Stomach (tissue), 9 donors: ENCODE data around the gene CCNH. TPM values are rescaled to one million over a fixed set of nuclear protein-coding genes. Genes with fewer than 3 reads are reported as not detected.

Experiments used
- DNase-seq, 2 donors: peaks; one replicate each; pipeline versions ENCODE4 v3.0.0 to v3.0.0-alpha.2; 2013 to 2019
- H3K27ac ChIP-seq, 5 donors: fragments of 200-600 bp in 4 of 5; sonication (generic) in 4 of 5; one replicate each; pipeline ENCODE4 v1.5.1; 2013 to 2019; ENCODE audit warnings: mild to moderate bottlenecking in 1 of 5, moderate library complexity in 1 of 5
- H3K27me3 ChIP-seq, 3 donors: fragments of 200-600 bp; sonication (generic); one replicate each; pipeline ENCODE4 v1.5.1; 2017 to 2019; ENCODE audit warnings: mixed run types in 1 of 3
- H3K36me3 ChIP-seq, 4 donors: fragments of 200-600 bp; sonication (generic); 1 replicate in 3 of 4; 2 replicates in 1 of 4; pipeline ENCODE4 v1.5.1; 2016 to 2019
- H3K4me1 ChIP-seq, 4 donors: fragments of 200-600 bp; sonication (generic); one replicate each; pipeline ENCODE4 v1.5.1; 2016 to 2019
- H3K4me3 ChIP-seq, 4 donors: fragments of 200-600 bp; sonication (generic) in 3 of 4; one replicate each; pipeline ENCODE4 v1.5.1; 2016 to 2019; ENCODE audit warnings: mild to moderate bottlenecking in 1 of 4
- H3K9me3 ChIP-seq, 4 donors: fragments of 200-600 bp; sonication (generic); one replicate each; pipeline ENCODE4 v1.5.1; 2016 to 2019
- CTCF ChIP-seq, 7 experiments: fragments of 450-650 bp in 4 of 7; fragments of 200-600 bp in 3 of 7; sonication (generic) in 3 of 7; IDR thresholded peaks; one replicate each; pipeline ENCODE4 v1.5.1; 2016 to 2019; ENCODE audit warnings: antibody characterized with exemption in 7 of 7, control low read depth in 2 of 7, mild to moderate bottlenecking in 1 of 7
- EP300 ChIP-seq: sonication (generic); formaldehyde crosslinking; IDR thresholded peaks from one replicate; pipeline ENCODE4 v1.6.1; 2017; ENCODE audit warnings: antibody characterized with exemption
- POLR2A ChIP-seq, 4 donors: fragments of 450-650 bp; IDR thresholded peaks; one replicate each; pipeline ENCODE4 v1.6.1; 2016; ENCODE audit warnings: antibody characterized with exemption in 4 of 4, control low read depth in 2 of 4, mild to moderate bottlenecking in 1 of 4, moderate library complexity in 1 of 4
- POLR2AphosphoS5 ChIP-seq, 3 donors: sonication (generic); formaldehyde crosslinking; IDR thresholded peaks; one replicate each; pipeline ENCODE4 v1.6.1; 2016; ENCODE audit warnings: antibody characterized with exemption in 3 of 3
- WGBS, 5 donors: extraction: QIAGEN DNeasy Blood & Tissue Kit in 3 of 5; methylation state at CpG; one replicate each; pipeline versions ENCODE4 v1.1.5 to v1.1.7; 2013 to 2018; 5-methylcytosine and 5-hydroxymethylcytosine counted together
- intact Hi-C: fragments of 100-400 bp; cut with DNase I; formaldehyde crosslinking; loops from one replicate; pipeline ENCODE4 v1.15.1; 2023; ENCODE audit warnings: low total_unique reads
- polyA plus RNA-seq, 3 donors: library from polyadenylated mRNA; stranded (reverse); fragments of 200-250 nt; gene quantifications; one replicate each; pipeline ENCODE4 v1.2.3, GENCODE V29; 2013
- total RNA-seq, 5 donors: library from RNA; depleted of rRNA; stranded (reverse); fragments of >200 nt; gene quantifications; one replicate each; pipeline versions ENCODE4 v1.1.0 to v1.2.3, GENCODE V29; 2014 to 2016
- donor health status: healthy with polysubstance abuse.
- donor health status: Bipolar disorder and iron deficiency.
- donor health status: healthy.

CCNH gene
- total and polyA plus RNA-seq, 8 donors = 30.4 to 219 (median 103) TPM

- intact Hi-C loops = no loop called here
- no peaks in the 10 kb centered on the region for H3K9me3 ChIP-seq
- no peaks in the 10 kb centered on the region for H3K27me3 ChIP-seq
- WGBS, 5 donors = 80 to 94% (median 89%) methylated on average over 3 of the region's 3 CpGs
- no peak for DNase-seq
- H3K27ac ChIP-seq = no peak overlapping the region
- TF ChIP-seq POLR2A (IDR thresholded peaks at IDR 0.05) = no peak
- TF ChIP-seq CTCF (IDR thresholded peaks at IDR 0.05) = no peak
- TF ChIP-seq POLR2AphosphoS5 (IDR thresholded peaks at IDR 0.05) = no peak
- no peak for TF ChIP-seq EP300
- peaks cover 32 to 98% (median 91%) of the 10 kb centered on the region in 4 donors for H3K36me3 ChIP-seq
- peaks cover 0 to 48% (median 7%) of the 10 kb centered on the region in 4 donors for H3K4me1 ChIP-seq
- H3K4me3 ChIP-seq = no peak overlapping the region
Measured at GRCh38 chr5:87403409-87403808, 9.3 kb downstream of the CCNH start.

- peaks cover 23 to 98% (median 91%) of the 10 kb centered on the region in 4 donors for H3K36me3 ChIP-seq
Measured at GRCh38 chr5:87401626-87402025, 11.1 kb downstream of the CCNH start.

GRCh38 chr5:87400305-87400899, 12.3 kb downstream of the CCNH start:
- intact Hi-C loops = no loop called here
- peaks cover 0 to 30% (median 7%) of the 10 kb centered on the region in 4 donors for H3K4me1 ChIP-seq
- no peaks in the 10 kb centered on the region for H3K9me3 ChIP-seq
- TF ChIP-seq EP300 (no peak), CTCF (IDR thresholded peaks at IDR 0.05) (peak in 5 of 7 experiments; percentile 24 to 81 (median 54))
- H3K27ac ChIP-seq = peak overlapping the region in 1 of 5 donors; percentile 15
- WGBS, 5 donors = 49 to 62% (median 57%) methylated on average over 4 of the region's 4 CpGs
- H3K27me3 ChIP-seq = no peaks in the 10 kb centered on the region
- peak in 1 of 2 donors; percentile 40 for DNase-seq
- peaks cover 26 to 98% (median 92%) of the 10 kb centered on the region in 4 donors for H3K36me3 ChIP-seq
- H3K4me3 ChIP-seq = no peak overlapping the region

More at GRCh38 chr5:87401626-87402025, 11.1 kb downstream of the CCNH start:
- no peak for DNase-seq
- Histone ChIP-seq H3K4me1 (peaks cover 0 to 39% (median 7%) of the 10 kb centered on the region in 4 donors), H3K27ac (no peak overlapping the region), H3K27me3 (no peaks in the 10 kb centered on the region), H3K9me3 (no peaks in the 10 kb centered on the region), H3K4me3 (no peak overlapping the region)
- intact Hi-C loops = no loop called here
- TF ChIP-seq POLR2AphosphoS5 (IDR thresholded peaks at IDR 0.05) = no peak
- no peak for TF ChIP-seq CTCF (IDR thresholded peaks at IDR 0.05)
- TF ChIP-seq EP300 = no peak
- TF ChIP-seq POLR2A (IDR thresholded peaks at IDR 0.05) = no peak

GRCh38 chr5:87399720-87400119, 13.0 kb downstream of the CCNH start:
- Histone ChIP-seq H3K36me3 (peaks cover 33 to 98% (median 92%) of the 10 kb centered on the region in 4 donors), H3K9me3 (no peaks in the 10 kb centered on the region), H3K4me1 (peaks cover 0 to 32% (median 8%) of the 10 kb centered on the region in 4 donors), H3K27ac (peak overlapping the region in 2 of 5 donors; percentile 15 to 45), H3K4me3 (no peak overlapping the region), H3K27me3 (no peaks in the 10 kb centered on the region)
- TF ChIP-seq POLR2AphosphoS5 (IDR thresholded peaks at IDR 0.05) (no peak), CTCF (IDR thresholded peaks at IDR 0.05) (no peak), EP300 (no peak), POLR2A (IDR thresholded peaks at IDR 0.05) (no peak)
- intact Hi-C loops = no loop called here
- 57 to 77% (median 72%) methylated on average over 2 of the region's 2 CpGs for WGBS, 5 donors
- no peak for DNase-seq
